T-helper 9 cell (primary cell): ENCODE results near the gene ROR1.

Source experiments
- DNase-seq: peaks from one replicate; pipeline ENCODE4 v3.0.0-alpha.2; 2020

Gene ROR1

GRCh38 chr1:63943393-63943792, 169.6 kb downstream of the ROR1 start:
- no peak for DNase-seq

GRCh38 chr1:63945943-63946342, 172.1 kb downstream of the ROR1 start:
- DNase-seq = no peak

- DNase-seq = no peak
Measured at GRCh38 chr1:63946866-63947491, 173.2 kb downstream of the ROR1 start.

- DNase-seq = no peak
Measured at GRCh38 chr1:63947904-63948303, 174.1 kb downstream of the ROR1 start.

DNA sequence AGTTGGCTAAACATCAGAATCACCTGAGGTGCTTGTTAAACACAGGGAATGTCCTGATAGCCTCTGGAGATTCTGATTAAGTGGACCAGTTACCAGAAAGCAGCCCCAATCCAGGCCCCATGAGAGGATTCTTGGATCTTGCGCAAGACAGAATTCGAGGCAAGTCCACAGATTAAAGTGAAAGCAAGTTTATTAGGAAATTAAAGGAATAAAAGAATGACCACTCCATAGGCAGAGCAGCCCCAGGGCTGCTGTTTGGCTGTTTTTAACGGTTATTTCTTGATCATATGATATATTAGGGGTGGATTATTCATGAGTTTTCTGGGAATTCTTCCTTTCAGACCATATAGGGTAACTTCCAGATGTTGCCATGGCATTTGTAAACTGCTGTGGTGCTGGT, 176.2 kb downstream of the ROR1 start:
- no peak for DNase-seq

- no peak for DNase-seq
Measured at GRCh38 chr1:63951059-63951946, 177.5 kb downstream of the ROR1 start.

DNA sequence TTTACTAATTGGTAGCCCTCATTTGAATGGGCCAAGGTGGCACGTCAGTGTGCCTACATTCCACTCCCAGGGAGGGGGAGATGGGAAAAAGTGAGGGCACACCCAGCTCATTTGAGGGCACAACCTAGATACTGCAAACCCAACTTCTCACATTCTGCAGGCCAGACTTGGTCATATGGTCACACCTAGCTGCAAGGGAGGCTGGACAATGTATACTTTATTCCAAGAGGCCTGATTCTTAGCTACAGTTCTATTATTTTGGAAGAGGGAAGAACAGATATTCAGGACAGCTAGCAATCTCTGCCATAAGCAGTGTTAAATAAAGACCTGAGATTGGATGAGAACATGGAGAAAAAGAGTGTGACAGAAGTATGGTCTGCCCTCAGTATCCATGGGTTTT, 180.4 kb downstream of the ROR1 start:
- no peak for DNase-seq

GRCh38 chr1:63955370-63956145, 181.7 kb downstream of the ROR1 start:
- DNase-seq = no peak

- DNase-seq = no peak
Measured at GRCh38 chr1:63958556-63958955, 184.7 kb downstream of the ROR1 start.

GRCh38 chr1:63960326-63960725, 186.5 kb downstream of the ROR1 start:
- DNase-seq = no peak

DNA sequence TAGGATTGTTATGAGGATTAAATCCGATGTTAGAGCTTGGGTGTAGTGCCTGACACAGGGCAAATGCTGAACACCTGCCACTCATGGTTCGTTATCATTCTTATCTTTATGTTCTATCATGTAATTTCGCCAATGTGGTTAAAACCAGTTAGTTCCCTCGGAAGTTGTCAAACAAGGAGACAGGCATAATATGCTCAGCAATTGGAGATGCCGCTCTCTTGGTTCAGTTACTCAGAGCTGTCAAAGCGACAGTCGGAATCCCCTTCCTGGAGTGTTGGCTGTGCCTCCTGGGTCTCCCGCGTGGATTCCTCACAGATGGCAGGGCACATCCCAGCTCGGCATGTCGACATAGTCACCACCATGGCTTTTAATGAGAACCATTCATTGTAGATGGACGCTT, 192.2 kb downstream of the ROR1 start:
- no peak for DNase-seq

GRCh38 chr1:63967901-63968300, 194.1 kb downstream of the ROR1 start:
- DNase-seq = no peak

DNA sequence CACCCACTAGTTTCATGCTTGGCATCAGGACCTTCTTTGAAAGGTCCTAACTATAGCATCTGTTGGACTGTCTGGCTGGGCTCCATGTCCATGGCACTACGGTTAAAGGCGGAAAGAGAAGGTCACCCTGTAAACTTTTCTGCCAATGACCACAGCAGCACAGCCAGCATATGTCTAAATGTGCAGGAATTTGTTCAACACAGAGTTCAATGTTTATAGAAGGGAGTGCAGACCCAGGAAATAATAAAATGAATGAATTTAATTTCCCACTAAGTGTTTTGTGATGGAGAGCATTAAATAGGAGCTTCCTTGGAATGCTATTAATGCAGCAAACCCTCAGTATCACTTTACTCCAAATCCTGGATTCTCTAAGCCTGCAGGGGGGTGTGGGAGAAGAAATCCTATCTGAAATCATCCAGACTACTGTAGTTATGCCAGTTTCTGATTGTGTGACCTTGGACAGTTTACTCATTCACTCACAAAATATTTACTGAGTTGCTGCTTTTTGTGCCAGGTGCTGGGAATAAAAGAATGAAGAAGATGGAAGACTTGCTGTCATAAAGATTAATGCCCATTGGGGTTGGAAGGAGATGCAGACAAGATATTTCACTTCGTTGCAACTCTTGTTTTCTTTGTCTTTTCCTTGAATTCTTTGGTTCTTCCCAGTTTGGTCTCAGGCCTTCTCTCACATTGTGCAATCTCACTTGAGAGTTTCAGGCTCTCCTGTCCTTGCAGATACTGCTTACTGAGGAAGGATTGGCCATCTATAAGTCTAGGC, 195.0 kb downstream of the ROR1 start:
- no peak for DNase-seq

- no peak for DNase-seq
Measured at GRCh38 chr1:63969441-63969901, 195.7 kb downstream of the ROR1 start.

DNA sequence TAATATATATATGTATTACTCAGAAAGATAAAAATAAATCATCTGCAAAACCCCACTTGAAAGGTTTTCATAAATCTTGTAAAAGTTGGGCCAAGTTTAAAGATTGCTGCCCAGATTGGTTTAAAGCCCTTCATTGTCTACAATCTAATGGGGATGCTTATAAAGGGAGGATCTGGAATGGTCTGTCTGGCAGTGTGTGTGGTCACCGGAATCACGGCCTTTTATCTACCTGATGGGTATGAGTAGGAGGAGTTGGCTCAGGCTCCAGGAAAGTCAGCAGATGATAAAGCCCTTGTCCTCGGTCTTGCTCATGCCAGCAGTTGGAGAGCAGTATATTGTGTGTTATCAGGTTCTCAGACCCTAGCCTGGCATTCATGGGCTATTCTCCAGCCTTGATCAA, 197.7 kb downstream of the ROR1 start:
- DNase-seq = no peak

- no peak for DNase-seq
Measured at GRCh38 chr1:63973005-63973419, 199.2 kb downstream of the ROR1 start.

DNA sequence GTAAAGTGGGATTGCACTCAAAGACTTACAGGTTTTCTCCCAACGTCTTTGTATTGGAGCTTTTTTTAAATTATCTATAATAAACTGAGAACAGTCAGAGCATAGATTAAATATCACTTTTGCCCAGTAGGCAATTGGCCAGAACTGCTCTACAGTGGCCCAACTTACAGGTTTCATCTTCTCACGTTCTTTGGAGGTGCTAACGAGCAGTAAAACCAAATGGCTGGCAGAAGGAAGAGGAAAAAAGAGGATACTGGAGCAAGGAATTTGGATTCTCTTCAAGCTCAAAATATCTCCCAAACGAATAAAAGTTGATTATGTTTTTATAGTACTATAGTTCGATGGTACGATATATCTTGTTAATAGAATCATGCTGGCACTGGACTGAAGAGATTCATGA, 201.1 kb downstream of the ROR1 start:
- no peak for DNase-seq

DNA sequence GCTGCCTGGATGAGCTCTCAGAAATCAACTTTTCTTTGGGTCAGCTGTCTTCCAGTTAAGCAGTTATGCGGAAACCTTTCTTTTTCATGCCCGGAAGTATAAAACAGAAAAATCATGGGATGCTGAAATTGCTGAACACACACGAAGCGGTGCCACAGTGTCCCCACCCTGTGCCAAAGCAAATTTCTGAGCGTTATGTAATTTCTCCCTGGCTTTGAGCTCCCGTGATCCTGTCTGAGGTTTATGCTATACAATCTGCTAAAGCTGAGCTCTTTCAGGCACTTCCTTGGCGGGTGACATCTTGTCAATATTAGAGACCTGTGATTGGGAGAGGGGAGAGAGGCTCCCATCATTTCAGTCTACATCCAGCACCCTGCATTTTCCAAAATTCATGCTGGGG, 201.7 kb downstream of the ROR1 start:
- DNase-seq = no peak

DNA sequence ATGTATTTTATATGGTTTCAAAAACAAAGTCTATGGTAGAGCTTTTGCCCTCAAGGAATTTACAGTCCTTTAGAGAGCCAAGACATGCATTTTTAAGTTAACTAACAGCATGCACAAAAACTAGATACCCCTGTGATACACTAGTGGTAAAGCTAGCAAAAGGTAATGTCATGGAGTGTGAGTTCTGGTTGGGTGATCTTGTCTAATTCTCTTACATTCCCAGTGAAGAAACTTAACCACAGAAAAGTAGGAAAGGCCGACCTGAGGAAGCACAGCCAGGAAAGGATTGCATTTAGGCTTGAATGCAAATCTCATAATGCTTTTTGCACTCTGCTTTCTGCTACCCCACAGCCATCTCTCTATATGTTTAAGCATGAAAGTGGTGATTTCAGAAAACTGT, 202.2 kb downstream of the ROR1 start:
- no peak for DNase-seq

DNA sequence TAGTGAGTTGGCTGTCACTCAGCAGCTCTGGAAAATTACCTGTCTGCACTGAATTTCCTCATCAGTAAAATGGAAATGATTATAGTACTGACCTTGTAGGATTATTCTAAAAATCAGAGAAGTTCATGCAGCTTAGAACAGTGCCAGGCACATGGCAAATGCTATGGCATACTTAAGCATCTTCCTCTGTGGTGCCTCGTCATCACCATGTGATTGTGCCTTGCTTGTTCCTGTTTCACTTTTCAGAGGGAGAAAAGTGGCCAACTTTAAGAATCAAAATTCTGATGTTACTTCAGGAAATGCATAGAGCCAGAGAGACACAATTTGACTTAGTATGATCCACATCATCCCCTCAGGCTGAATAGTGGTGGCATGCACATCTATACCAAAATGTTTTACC, 203.6 kb downstream of the ROR1 start:
- DNase-seq = no peak

- no peak for DNase-seq
Measured at GRCh38 chr1:63980740-63981407, 207.1 kb downstream of the ROR1 start.

- DNase-seq = no peak
Measured at GRCh38 chr1:63981408-63981773, 207.6 kb downstream of the ROR1 start.
